Left colon (tissue), 2 donors: ENCODE data around the gene KATNBL1. TPM values are rescaled to one million over a fixed set of nuclear protein-coding genes. Genes with fewer than 3 reads are reported as not detected.

Experiments used
- total RNA-seq, 2 donors: library from RNA; stranded (reverse); fragmentation: NEBNext Ultra II Directional; extraction: Animal tissue kit (Norgen Biotek cat#: 25700); gene quantifications; one replicate each; pipeline ENCODE4 v1.2.1, GENCODE V29; 2021
- donor health status: DM: no; HTN: no; CAD: no.
- donor health status: DM: yes; HTN: yes; CAD: no.

KATNBL1 gene
- total RNA-seq, 2 donors from 2014 or later = 33.7 to 41.4 TPM

Other genes with a start within 250 kb of the KATNBL1 start
- not detected for gene CHRM5, start 241.6 kb downstream of the KATNBL1 start, total RNA-seq
- gene AVEN, start 170.9 kb downstream of the KATNBL1 start, total RNA-seq = 10 to 100 TPM; 10.3 to 11.4 TPM
- gene EMC7, start 108.2 kb downstream of the KATNBL1 start, total RNA-seq = 10 to 100 TPM; 66.3 to 67.4 TPM
- gene PGBD4, start 108.0 kb downstream of the KATNBL1 start, total RNA-seq = 1 to 10 TPM; 1.3 to 1.4 TPM
- 10 to 100 TPM; 67.0 to 74.7 TPM for gene EMC4, start 14.9 kb upstream of the KATNBL1 start, total RNA-seq
- 10 to 100 TPM; 13.9 to 19.2 TPM for gene SLC12A6, start 127.7 kb upstream of the KATNBL1 start, total RNA-seq
- gene NOP10, start 133.0 kb upstream of the KATNBL1 start, total RNA-seq = 100 to 1,000 TPM; 139 to 142 TPM
- gene NUTM1, start 133.2 kb upstream of the KATNBL1 start, total RNA-seq = not detected
- 100 to 1,000 TPM; 215 to 225 TPM for gene LPCAT4, start 157.1 kb upstream of the KATNBL1 start, total RNA-seq
- 10 to 100 TPM; 17.8 to 43.0 TPM for gene GOLGA8A, start 227.7 kb upstream of the KATNBL1 start, total RNA-seq